WTC11 (cell line): ENCODE measurements around the gene SLC2A4. TPM values are rescaled to one million over a fixed set of nuclear protein-coding genes. Genes with fewer than 3 reads are reported as not detected.

Experiments
- ATF1 ChIP-seq: sonication (generic); formaldehyde crosslinking; IDR thresholded peaks from 2 replicates; pipeline ENCODE4 v1.8.1; 2023; ENCODE audit warnings: mild to moderate bottlenecking, moderate library complexity, missing genetic modification reagents
- CBFB ChIP-seq: sonication (generic); formaldehyde crosslinking; IDR thresholded peaks from 2 replicates; pipeline ENCODE4 v1.8.1; 2022; ENCODE audit warnings: mild to moderate bottlenecking, low read depth, missing genetic modification reagents
- E2F1 ChIP-seq: sonication (generic); formaldehyde crosslinking; IDR thresholded peaks from 2 replicates; pipeline ENCODE4 v1.8.0; 2022; ENCODE audit warnings: mild to moderate bottlenecking, missing genetic modification reagents
- EMX1 ChIP-seq: fragments of 250-450 bp; sonication (Bioruptor Pico); IDR thresholded peaks from 2 replicates; pipeline ENCODE4 v1.8.0; 2021; ENCODE audit warnings: mild to moderate bottlenecking
- FOXK1 ChIP-seq: sonication (generic); formaldehyde crosslinking; IDR thresholded peaks from 2 replicates; pipeline ENCODE4 v1.8.0; 2022; ENCODE audit warnings: mild to moderate bottlenecking, moderate library complexity, missing genetic modification reagents
- FOXP1 ChIP-seq: sonication (generic); formaldehyde crosslinking; IDR thresholded peaks from 2 replicates; pipeline ENCODE4 v1.8.0; 2022; ENCODE audit warnings: missing genetic modification reagents, mild to moderate bottlenecking, moderate library complexity, borderline replicate concordance
- FOXP4 ChIP-seq: sonication (generic); formaldehyde crosslinking; IDR thresholded peaks from 2 replicates; pipeline ENCODE4 v1.8.0; 2022; ENCODE audit warnings: mild to moderate bottlenecking, missing genetic modification reagents
- IRF2 ChIP-seq: sonication (generic); formaldehyde crosslinking; IDR thresholded peaks from 2 replicates; pipeline ENCODE4 v1.8.0; 2022; ENCODE audit warnings: low read depth, missing genetic modification reagents, borderline replicate concordance
- KAT7 ChIP-seq: sonication (generic); formaldehyde crosslinking; IDR thresholded peaks from 2 replicates; pipeline ENCODE4 v1.8.1; 2023; ENCODE audit warnings: missing genetic modification reagents, mild to moderate bottlenecking, borderline replicate concordance
- PRRX2 ChIP-seq: fragments of 250-450 bp; sonication (Bioruptor Pico); IDR thresholded peaks from 2 replicates; pipeline ENCODE4 v1.8.0; 2021; ENCODE audit warnings: mild to moderate bottlenecking
- SP1 ChIP-seq: sonication (generic); formaldehyde crosslinking; conservative IDR thresholded peaks from 2 replicates; pipeline ENCODE4 v1.8.1; 2022; ENCODE audit warnings: missing genetic modification reagents
- TEAD1 ChIP-seq: sonication (generic); formaldehyde crosslinking; IDR thresholded peaks from 2 replicates; pipeline ENCODE4 v1.8.0; 2022; ENCODE audit warnings: mild to moderate bottlenecking, missing genetic modification reagents
- ZBTB21 ChIP-seq: sonication (generic); formaldehyde crosslinking; IDR thresholded peaks from 2 replicates; pipeline ENCODE4 v1.8.1; 2023; ENCODE audit warnings: mild to moderate bottlenecking, missing genetic modification reagents, borderline replicate concordance
- ZNF425 ChIP-seq: fragments of 250-450 bp; sonication (Bioruptor Pico); conservative IDR thresholded peaks from 2 replicates; pipeline ENCODE4 v1.9.0; 2021; ENCODE audit warnings: mild to moderate bottlenecking
- ZNF671 ChIP-seq: fragments of 250-450 bp; sonication (Bioruptor Pico); IDR thresholded peaks from 2 replicates; pipeline ENCODE4 v1.8.0; 2021; ENCODE audit warnings: mild to moderate bottlenecking
- ZSCAN18 ChIP-seq: fragments of 250-450 bp; sonication (Bioruptor Pico); IDR thresholded peaks from 2 replicates; pipeline ENCODE4 v2.1.2; 2022; ENCODE audit warnings: mild to moderate bottlenecking, moderate library complexity
- total RNA-seq: library from RNA; stranded (reverse); gene quantifications from 3 replicates; pipeline ENCODE4 v1.2.3, GENCODE V29; 2021
- TF ChIP-seq, protein P1 (sequence below): sonication (generic); formaldehyde crosslinking; IDR thresholded peaks from 2 replicates; pipeline ENCODE4 v1.8.1; 2023; ENCODE audit warnings: mild to moderate bottlenecking, moderate library complexity, missing genetic modification reagents
- TF ChIP-seq, protein P2 (sequence below): fragments of 250-450 bp; sonication (Bioruptor Pico); IDR thresholded peaks from 2 replicates; pipeline ENCODE4 v1.9.0; 2021; ENCODE audit warnings: mild to moderate bottlenecking
- TF ChIP-seq, protein P3 (sequence below): sonication (generic); formaldehyde crosslinking; IDR thresholded peaks from 2 replicates; pipeline ENCODE4 v1.8.0; 2023; ENCODE audit warnings: mild to moderate bottlenecking, missing genetic modification reagents
- TF ChIP-seq, protein P4 (sequence below): sonication (generic); formaldehyde crosslinking; IDR thresholded peaks from 2 replicates; pipeline ENCODE4 v1.8.1; 2022; ENCODE audit warnings: mild to moderate bottlenecking, missing genetic modification reagents, moderate library complexity, borderline replicate concordance
- TF ChIP-seq, protein P5 (sequence below): fragments of 250-450 bp; sonication (Bioruptor Pico); IDR thresholded peaks from 2 replicates; pipeline ENCODE4 v1.9.0; 2021; ENCODE audit warnings: mild to moderate bottlenecking

The SLC2A4 gene
- total RNA-seq, 1 experiment from 2014 or later: 6.4 TPM

DNA sequence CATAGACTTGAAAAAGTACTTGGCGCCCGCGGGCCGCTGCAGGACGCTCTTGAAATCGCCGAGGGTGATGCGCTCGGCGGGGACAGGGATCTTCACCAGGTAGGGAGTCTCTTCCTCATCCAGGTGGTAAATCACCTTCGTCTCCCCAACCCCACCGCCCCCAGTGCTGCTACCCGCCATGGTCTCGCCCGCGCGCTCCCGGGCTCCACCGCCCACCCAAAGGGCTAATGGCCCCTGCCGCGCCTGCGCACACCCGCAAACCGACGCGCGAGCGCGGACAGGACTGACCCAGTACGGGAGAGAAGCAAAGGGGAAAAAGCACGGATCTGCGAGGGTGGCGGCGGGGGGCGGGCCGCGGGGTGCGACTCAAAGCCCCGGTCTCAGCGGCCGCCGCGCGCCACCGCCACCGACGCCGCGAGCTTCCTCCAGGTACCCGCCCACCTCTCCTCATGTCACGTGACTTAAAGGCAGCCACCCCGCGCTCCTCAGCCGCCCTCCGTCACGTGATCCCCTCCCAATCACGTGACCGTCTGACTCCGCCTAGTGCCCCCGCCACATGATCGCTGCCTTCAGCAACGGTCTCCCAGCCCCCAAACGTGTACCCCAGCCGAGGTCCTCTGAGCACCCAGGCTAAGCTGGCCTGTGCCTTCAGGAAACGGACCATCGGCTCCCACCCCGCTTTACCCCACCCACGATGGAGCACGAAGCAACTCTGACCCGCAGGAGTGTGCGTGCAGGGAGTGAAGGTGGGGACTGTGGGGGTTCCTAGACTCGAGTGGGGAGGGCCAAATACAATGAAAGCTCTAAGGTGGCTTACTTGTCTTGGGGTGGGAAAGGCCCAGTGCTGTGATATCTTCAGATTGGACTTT lies 47.2 kb upstream of the SLC2A4 start, which contains the start of gene DVL2 (continued):
- TF ChIP-seq, protein P1, sequence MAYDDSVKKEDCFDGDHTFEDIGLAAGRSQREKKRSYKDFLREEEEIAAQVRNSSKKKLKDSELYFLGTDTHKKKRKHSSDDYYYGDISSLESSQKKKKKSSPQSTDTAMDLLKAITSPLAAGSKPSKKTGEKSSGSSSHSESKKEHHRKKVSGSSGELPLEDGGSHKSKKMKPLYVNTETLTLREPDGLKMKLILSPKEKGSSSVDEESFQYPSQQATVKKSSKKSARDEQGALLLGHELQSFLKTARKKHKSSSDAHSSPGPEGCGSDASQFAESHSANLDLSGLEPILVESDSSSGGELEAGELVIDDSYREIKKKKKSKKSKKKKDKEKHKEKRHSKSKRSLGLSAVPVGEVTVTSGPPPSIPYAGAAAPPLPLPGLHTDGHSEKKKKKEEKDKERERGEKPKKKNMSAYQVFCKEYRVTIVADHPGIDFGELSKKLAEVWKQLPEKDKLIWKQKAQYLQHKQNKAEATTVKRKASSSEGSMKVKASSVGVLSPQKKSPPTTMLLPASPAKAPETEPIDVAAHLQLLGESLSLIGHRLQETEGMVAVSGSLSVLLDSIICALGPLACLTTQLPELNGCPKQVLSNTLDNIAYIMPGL (CRISPR knock-in tag): peak; percentile 66
- TF ChIP-seq E2F1 (CRISPR knock-in tag) (peak; percentile 58; the same call in 1 of the 2 replicates), CBFB (peak; percentile 51; the same call in 1 of the 2 replicates), FOXK1 (CRISPR knock-in tag) (peak; percentile 94), ZNF671 (CRISPR knock-in tag) (peak; percentile 84; the same call in 1 of the 2 replicates), SP1 (CRISPR knock-in tag) (peak; percentile 97), EMX1 (CRISPR knock-in tag) (peak; percentile 88), TEAD1 (CRISPR knock-in tag) (peak; percentile 60; the same call in 1 of the 2 replicates), ZBTB21 (CRISPR knock-in tag) (peak; percentile 90), FOXP4 (CRISPR knock-in tag) (peak; percentile 68; the same call in 1 of the 2 replicates), PRRX2 (peak; percentile 95), ZSCAN18 (CRISPR knock-in tag) (no peak), ZNF425 (peak; percentile 90), KAT7 (peak; percentile 76; the same call in 1 of the 2 replicates), IRF2 (CRISPR knock-in tag) (no peak), ATF1 (peak; percentile 97), FOXP1 (CRISPR knock-in tag) (peak; percentile 93)
- TF ChIP-seq, protein P2, sequence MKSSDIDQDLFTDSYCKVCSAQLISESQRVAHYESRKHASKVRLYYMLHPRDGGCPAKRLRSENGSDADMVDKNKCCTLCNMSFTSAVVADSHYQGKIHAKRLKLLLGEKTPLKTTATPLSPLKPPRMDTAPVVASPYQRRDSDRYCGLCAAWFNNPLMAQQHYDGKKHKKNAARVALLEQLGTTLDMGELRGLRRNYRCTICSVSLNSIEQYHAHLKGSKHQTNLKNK: peak; percentile 79
- TF ChIP-seq, protein P3, sequence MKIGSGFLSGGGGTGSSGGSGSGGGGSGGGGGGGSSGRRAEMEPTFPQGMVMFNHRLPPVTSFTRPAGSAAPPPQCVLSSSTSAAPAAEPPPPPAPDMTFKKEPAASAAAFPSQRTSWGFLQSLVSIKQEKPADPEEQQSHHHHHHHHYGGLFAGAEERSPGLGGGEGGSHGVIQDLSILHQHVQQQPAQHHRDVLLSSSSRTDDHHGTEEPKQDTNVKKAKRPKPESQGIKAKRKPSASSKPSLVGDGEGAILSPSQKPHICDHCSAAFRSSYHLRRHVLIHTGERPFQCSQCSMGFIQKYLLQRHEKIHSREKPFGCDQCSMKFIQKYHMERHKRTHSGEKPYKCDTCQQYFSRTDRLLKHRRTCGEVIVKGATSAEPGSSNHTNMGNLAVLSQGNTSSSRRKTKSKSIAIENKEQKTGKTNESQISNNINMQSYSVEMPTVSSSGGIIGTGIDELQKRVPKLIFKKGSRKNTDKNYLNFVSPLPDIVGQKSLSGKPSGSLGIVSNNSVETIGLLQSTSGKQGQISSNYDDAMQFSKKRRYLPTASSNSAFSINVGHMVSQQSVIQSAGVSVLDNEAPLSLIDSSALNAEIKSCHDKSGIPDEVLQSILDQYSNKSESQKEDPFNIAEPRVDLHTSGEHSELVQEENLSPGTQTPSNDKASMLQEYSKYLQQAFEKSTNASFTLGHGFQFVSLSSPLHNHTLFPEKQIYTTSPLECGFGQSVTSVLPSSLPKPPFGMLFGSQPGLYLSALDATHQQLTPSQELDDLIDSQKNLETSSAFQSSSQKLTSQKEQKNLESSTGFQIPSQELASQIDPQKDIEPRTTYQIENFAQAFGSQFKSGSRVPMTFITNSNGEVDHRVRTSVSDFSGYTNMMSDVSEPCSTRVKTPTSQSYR (CRISPR knock-in tag): peak; percentile 84; the same call in 1 of the 2 replicates
- TF ChIP-seq, protein P4, sequence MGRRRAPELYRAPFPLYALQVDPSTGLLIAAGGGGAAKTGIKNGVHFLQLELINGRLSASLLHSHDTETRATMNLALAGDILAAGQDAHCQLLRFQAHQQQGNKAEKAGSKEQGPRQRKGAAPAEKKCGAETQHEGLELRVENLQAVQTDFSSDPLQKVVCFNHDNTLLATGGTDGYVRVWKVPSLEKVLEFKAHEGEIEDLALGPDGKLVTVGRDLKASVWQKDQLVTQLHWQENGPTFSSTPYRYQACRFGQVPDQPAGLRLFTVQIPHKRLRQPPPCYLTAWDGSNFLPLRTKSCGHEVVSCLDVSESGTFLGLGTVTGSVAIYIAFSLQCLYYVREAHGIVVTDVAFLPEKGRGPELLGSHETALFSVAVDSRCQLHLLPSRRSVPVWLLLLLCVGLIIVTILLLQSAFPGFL (CRISPR knock-in tag): no peak
- TF ChIP-seq, protein P5, sequence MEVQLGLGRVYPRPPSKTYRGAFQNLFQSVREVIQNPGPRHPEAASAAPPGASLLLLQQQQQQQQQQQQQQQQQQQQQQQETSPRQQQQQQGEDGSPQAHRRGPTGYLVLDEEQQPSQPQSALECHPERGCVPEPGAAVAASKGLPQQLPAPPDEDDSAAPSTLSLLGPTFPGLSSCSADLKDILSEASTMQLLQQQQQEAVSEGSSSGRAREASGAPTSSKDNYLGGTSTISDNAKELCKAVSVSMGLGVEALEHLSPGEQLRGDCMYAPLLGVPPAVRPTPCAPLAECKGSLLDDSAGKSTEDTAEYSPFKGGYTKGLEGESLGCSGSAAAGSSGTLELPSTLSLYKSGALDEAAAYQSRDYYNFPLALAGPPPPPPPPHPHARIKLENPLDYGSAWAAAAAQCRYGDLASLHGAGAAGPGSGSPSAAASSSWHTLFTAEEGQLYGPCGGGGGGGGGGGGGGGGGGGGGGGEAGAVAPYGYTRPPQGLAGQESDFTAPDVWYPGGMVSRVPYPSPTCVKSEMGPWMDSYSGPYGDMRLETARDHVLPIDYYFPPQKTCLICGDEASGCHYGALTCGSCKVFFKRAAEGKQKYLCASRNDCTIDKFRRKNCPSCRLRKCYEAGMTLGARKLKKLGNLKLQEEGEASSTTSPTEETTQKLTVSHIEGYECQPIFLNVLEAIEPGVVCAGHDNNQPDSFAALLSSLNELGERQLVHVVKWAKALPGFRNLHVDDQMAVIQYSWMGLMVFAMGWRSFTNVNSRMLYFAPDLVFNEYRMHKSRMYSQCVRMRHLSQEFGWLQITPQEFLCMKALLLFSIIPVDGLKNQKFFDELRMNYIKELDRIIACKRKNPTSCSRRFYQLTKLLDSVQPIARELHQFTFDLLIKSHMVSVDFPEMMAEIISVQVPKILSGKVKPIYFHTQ (CRISPR knock-in tag): peak; percentile 73; the same call in 1 of the 2 replicates
